SK-N-MC (cell line): ENCODE data around the gene ATP6AP2.

Source experiments
- EZH2 ChIP-seq: fragments of 200-600 bp; sonication (generic); IDR thresholded peaks from one replicate; pipeline ENCODE4 v1.6.1; 2017; ENCODE audit warnings: antibody characterized with exemption
- POLR2AphosphoS5 ChIP-seq: IDR thresholded peaks from 2 replicates; pipeline ENCODE4 v1.6.1; 2012; ENCODE audit warnings: mild to moderate bottlenecking, low read depth, low read length, borderline replicate concordance

- TF ChIP-seq EZH2 (no peak), POLR2AphosphoS5 (no peak)
These were observed 9.2 kb upstream of the ATP6AP2 start for GRCh38 chrX:40571600-40571999.
